SK-N-SH (cell line): ENCODE data around the gene ADIG. TPM values are rescaled to one million over a fixed set of nuclear protein-coding genes. Genes with fewer than 3 reads are reported as not detected.
"Not testable (repeated sequence)": the region's sequence is repeated elsewhere in the genome, so short reads cannot be mapped to it uniquely, and the experiment has no call there.

Experiments
- CTCF ChIA-PET: fragments of 300-600, 350-600 bp; formaldehyde crosslinking; extraction: SDS; loops from one replicate; lab custom pipeline; 2021; lab: Yijun Ruan, JAX
- POLR2A ChIA-PET: fragments of 350-600 bp; sonication (Branson Sonifier 250); formaldehyde crosslinking; extraction: SDS; loops from one replicate; lab custom pipeline; 2020; ENCODE audit warnings: antibody characterized with exemption, inconsistent platforms; lab: Yijun Ruan, JAX
- DNase-seq: peaks from one replicate; pipeline ENCODE4 v3.0.0; 2012
- H2AFZ ChIP-seq: fragments of 200-600 bp; sonication (generic); 2 replicates; pipeline ENCODE4 v1.8.1; 2016; ENCODE audit warnings: antibody characterized with exemption, mild to moderate bottlenecking, low read depth
- H3F3A ChIP-seq: fragments of 200-600 bp; sonication (generic); replicated peaks from 2 replicates; pipeline ENCODE3; 2016; ENCODE audit warnings: antibody characterized with exemption, mild to moderate bottlenecking; ENCODE audit not compliant: insufficient read depth
- H3K27ac ChIP-seq, 2 experiments: fragments of 200-500 bp in 1 of 2; fragments of 200-600 bp in 1 of 2; sonication (Bioruptor generic) in 1 of 2; sonication (generic), shearing (Covaris generic) in 1 of 2; 2 replicates each; pipeline versions ENCODE4 v1.5.1 to v1.6.1; 2014 to 2016; ENCODE audit warnings: low read depth in 2 of 2, inconsistent platforms in 1 of 2, low read length in 1 of 2, mild to moderate bottlenecking in 1 of 2, mixed read lengths in 1 of 2
- H3K27me3 ChIP-seq: fragments of 200-600 bp; sonication (generic), shearing (Covaris generic); 2 replicates; pipeline ENCODE4 v1.6.1; 2016; ENCODE audit warnings: mixed run types; ENCODE audit not compliant: insufficient read depth
- H3K36me3 ChIP-seq, 2 experiments: fragments of 200-500 bp in 1 of 2; fragments of 200-600 bp in 1 of 2; sonication (Bioruptor generic) in 1 of 2; sonication (generic) in 1 of 2; replicated peaks in 1 of 2; 2 replicates each; pipeline versions ENCODE3 to v1.5.1; 2014 to 2016; ENCODE audit warnings: low read length in 1 of 2, mild to moderate bottlenecking in 1 of 2; ENCODE audit not compliant: insufficient read depth in 2 of 2, control insufficient read depth in 1 of 2
- H3K4me1 ChIP-seq, 2 experiments: fragments of 200-500 bp in 1 of 2; fragments of 200-600 bp in 1 of 2; sonication (Bioruptor generic) in 1 of 2; sonication (generic), shearing (Covaris generic) in 1 of 2; 2 replicates each; pipeline versions ENCODE4 v1.5.1 to v1.6.1; 2014 to 2016; ENCODE audit warnings: low read depth in 1 of 2, low read length in 1 of 2, mixed run types in 1 of 2; ENCODE audit not compliant: insufficient read depth in 2 of 2, control insufficient read depth in 1 of 2
- H3K4me2 ChIP-seq: fragments of 200-600 bp; sonication (generic), shearing (Covaris generic); 2 replicates; pipeline ENCODE4 v1.6.1; 2017; ENCODE audit warnings: mixed run types
- H3K4me3 ChIP-seq, 2 experiments: fragments of 200-500 bp in 1 of 2; fragments of 200-600 bp in 1 of 2; sonication (Bioruptor generic) in 1 of 2; sonication (generic), shearing (Covaris generic) in 1 of 2; 2 replicates each; pipeline versions ENCODE4 v1.5.1 to v1.8.1; 2014 to 2016; ENCODE audit warnings: low read depth in 2 of 2, inconsistent platforms in 1 of 2, low read length in 1 of 2, mild to moderate bottlenecking in 1 of 2, mixed read lengths in 1 of 2, moderate library complexity in 1 of 2
- H3K79me2 ChIP-seq: fragments of 200-600 bp; sonication (generic); 2 replicates; pipeline ENCODE4 v1.8.1; 2017; ENCODE audit warnings: mild to moderate bottlenecking; ENCODE audit not compliant: insufficient read depth
- H3K9ac ChIP-seq: fragments of 200-600 bp; sonication (generic); 2 replicates; pipeline ENCODE4 v1.6.1; 2017; ENCODE audit warnings: mixed run types
- H3K9me2 ChIP-seq: fragments of 200-600 bp; sonication (generic); 2 replicates; pipeline ENCODE4 v1.6.1; 2017; ENCODE audit warnings: mixed run types
- H3K9me3 ChIP-seq: fragments of 200-600 bp; sonication (generic); 2 replicates; pipeline ENCODE4 v1.6.1; 2017; ENCODE audit warnings: mixed run types, mild to moderate bottlenecking, moderate library complexity
- H4K20me1 ChIP-seq: fragments of 200-600 bp; sonication (generic); 2 replicates; pipeline ENCODE4 v1.6.1; 2017; ENCODE audit warnings: mild to moderate bottlenecking, mixed run types; ENCODE audit not compliant: insufficient read depth
- CTCF ChIP-seq: fragments of 200-600 bp; sonication (generic); IDR thresholded peaks from 2 replicates; pipeline ENCODE4 v1.6.1; 2017; ENCODE audit warnings: antibody characterized with exemption, mild to moderate bottlenecking, moderate library complexity
- EP300 ChIP-seq, 2 experiments: IDR thresholded peaks; 2 replicates each; pipeline versions ENCODE4 v1.4.0 to v1.6.1; 2012; ENCODE audit warnings: borderline replicate concordance in 1 of 2, low read depth in 1 of 2, low read length in 1 of 2
- EZH2phosphoT487 ChIP-seq: fragments of 200-600 bp; sonication (generic); IDR thresholded peaks from 2 replicates; pipeline ENCODE4 v1.6.1; 2017; ENCODE audit warnings: low read depth, mixed run types, mild to moderate bottlenecking, antibody characterized with exemption, moderate library complexity, borderline replicate concordance
- MEF2A ChIP-seq: IDR thresholded peaks from 2 replicates; pipeline ENCODE4 v1.4.0; 2012; ENCODE audit warnings: low read depth, borderline replicate concordance
- MXI1 ChIP-seq: IDR thresholded peaks from 2 replicates; pipeline ENCODE4 v1.6.1; 2012; ENCODE audit warnings: mild to moderate bottlenecking, low read depth, low read length, improper control_type of control experiment
- NFIC ChIP-seq: IDR thresholded peaks from 2 replicates; pipeline ENCODE4 v1.4.0; 2012; ENCODE audit warnings: borderline replicate concordance
- SIN3A ChIP-seq: IDR thresholded peaks from 2 replicates; pipeline ENCODE4 v1.6.1; 2012; ENCODE audit warnings: low read depth, mild to moderate bottlenecking, low read length, moderate library complexity, borderline replicate concordance
- SMC3 ChIP-seq: IDR thresholded peaks from 2 replicates; pipeline ENCODE4 v1.6.1; 2012; ENCODE audit warnings: low read depth, low read length, improper control_type of control experiment
- YY1 ChIP-seq: IDR thresholded peaks from 2 replicates; pipeline ENCODE4 v1.4.0; 2012; ENCODE audit warnings: low read depth, mild to moderate bottlenecking
- WGBS: methylation state at CpG from one replicate; pipeline ENCODE4 v1.1.6; 2017; ENCODE audit warnings: low lambda C conversion rate; 5-methylcytosine and 5-hydroxymethylcytosine counted together
- polyA plus RNA-seq, 3 experiments: library from polyadenylated mRNA; depleted of rRNA; stranded (reverse); fragments of >200 nt; gene quantifications; 2 replicates each; pipeline ENCODE4 v1.2.3, GENCODE V29; 2012

ADIG gene
- polyA plus RNA-seq, 1 of the 3 experiments (the other 2 are of a cell fraction): not detected

GRCh38 chr20:38591474-38592410 is 10.7 kb downstream of the ADIG start:
- H3K9me3 ChIP-seq: no peaks in the 10 kb centered on the region
- no peak overlapping the region for H2AFZ ChIP-seq
- no peak overlapping the region for H3K4me3 ChIP-seq
- no peak overlapping the region for H3K27ac ChIP-seq
- H3F3A ChIP-seq: no peaks in the 10 kb centered on the region
- no peaks in the 10 kb centered on the region for H4K20me1 ChIP-seq
- H3K27me3 ChIP-seq: no peaks in the 10 kb centered on the region
- H3K4me1 ChIP-seq: no peaks in the 10 kb centered on the region; a peak in 1 of 4 replicates
- H3K9me2 ChIP-seq: no peaks in the 10 kb centered on the region
- ChIA-PET CTCF (interaction anchor here (0.7 kb wide), 1 partner anchor 42 kb away, joined by 3 read pairs; no protein-coding TSS in a partner anchor), POLR2A (no interaction called here)
- DNase-seq: no peak
- H3K36me3 ChIP-seq: no peaks in the 10 kb centered on the region
- no peak overlapping the region for H3K4me2 ChIP-seq
- H3K9ac ChIP-seq: no peak overlapping the region
- TF ChIP-seq MXI1: no peak
- TF ChIP-seq YY1: no peak
- no peak for TF ChIP-seq SIN3A
- no peak for TF ChIP-seq EZH2phosphoT487
- no peak for TF ChIP-seq SMC3
- no peak for TF ChIP-seq NFIC
- TF ChIP-seq CTCF: no peak
- TF ChIP-seq MEF2A: no peak
- TF ChIP-seq EP300 (IDR thresholded peaks at IDR 0.05; ENCODE audit: borderline replicate concordance in 1 of 2, low read depth in 1 of 2, low read length in 1 of 2): no peak
- WGBS: 84% methylated on average over 14 of the region's 21 CpGs
- no peaks in the 10 kb centered on the region for H3K79me2 ChIP-seq

- H3K4me1 ChIP-seq, H3K4me3 ChIP-seq, H3K36me3 ChIP-seq, H3F3A ChIP-seq, H3K9me3 ChIP-seq, H3K79me2 ChIP-seq, DNase-seq, H3K9me2 ChIP-seq, H2AFZ ChIP-seq, POLR2A ChIA-PET, H3K9ac ChIP-seq, H3K27me3 ChIP-seq, H3K4me2 ChIP-seq, CTCF ChIA-PET, H3K27ac ChIP-seq, H4K20me1 ChIP-seq: not testable (repeated sequence)
- WGBS: 51% methylated on average over 3 of the region's 3 CpGs
Observed at GRCh38 chr20:38592411-38592790, 11.4 kb downstream of the ADIG start.

- H3F3A ChIP-seq, DNase-seq, H3K9me3 ChIP-seq, H3K27ac ChIP-seq, H3K4me1 ChIP-seq, H3K36me3 ChIP-seq, H2AFZ ChIP-seq, H4K20me1 ChIP-seq, CTCF ChIA-PET, H3K79me2 ChIP-seq, H3K27me3 ChIP-seq, H3K4me3 ChIP-seq, H3K9ac ChIP-seq, H3K4me2 ChIP-seq, H3K9me2 ChIP-seq: not testable (repeated sequence)
- 89% methylated on average over 12 of the region's 12 CpGs for WGBS
- POLR2A ChIA-PET: interaction anchor here (1.2 kb wide), 1 partner anchor 13 kb away, joined by 3 read pairs; the partner anchor contains the start of gene ADIG
Observed at GRCh38 chr20:38594281-38594680, 13.3 kb downstream of the ADIG start.

GRCh38 chr20:38595886-38596285 is 14.9 kb downstream of the ADIG start:
- H3K79me2 ChIP-seq, H3K4me3 ChIP-seq, H3K4me1 ChIP-seq, H3K27ac ChIP-seq, H2AFZ ChIP-seq, H3K27me3 ChIP-seq, H4K20me1 ChIP-seq, H3K9me3 ChIP-seq, H3K36me3 ChIP-seq, H3K9ac ChIP-seq, H3K9me2 ChIP-seq, DNase-seq, H3K4me2 ChIP-seq, POLR2A ChIA-PET, H3F3A ChIP-seq: not testable (repeated sequence)
- CTCF ChIA-PET: interaction anchor here (1.6 kb wide), 1 partner anchor 12 kb away, joined by 3 read pairs; no protein-coding TSS in a partner anchor
- no CpG with 5 or more reads among the region's 15 CpGs for WGBS
